ENCODE data around the gene MICU1.

MICU1 gene

GRCh38 chr10:72513910-72514309 lies 112.0 kb downstream of the MICU1 start:
- Histone ChIP-seq H3K36me3 (ENCODE audit: control insufficient read depth, insufficient read depth, low read length) (no peaks in the 10 kb centered on the region), H3K9me3 (ENCODE audit: control insufficient read depth, low read length) (no peaks in the 10 kb centered on the region), H3K27me3 (ENCODE audit: control insufficient read depth, insufficient read depth, low read length) (no peaks in the 10 kb centered on the region), H3K9ac (ENCODE audit: low read length) (no peak overlapping the region), H3K4me3 (ENCODE audit: low read length) (no peak overlapping the region), H3K4me1 (ENCODE audit: control insufficient read depth, insufficient read depth, low read length) (no peaks in the 10 kb centered on the region)

DNA sequence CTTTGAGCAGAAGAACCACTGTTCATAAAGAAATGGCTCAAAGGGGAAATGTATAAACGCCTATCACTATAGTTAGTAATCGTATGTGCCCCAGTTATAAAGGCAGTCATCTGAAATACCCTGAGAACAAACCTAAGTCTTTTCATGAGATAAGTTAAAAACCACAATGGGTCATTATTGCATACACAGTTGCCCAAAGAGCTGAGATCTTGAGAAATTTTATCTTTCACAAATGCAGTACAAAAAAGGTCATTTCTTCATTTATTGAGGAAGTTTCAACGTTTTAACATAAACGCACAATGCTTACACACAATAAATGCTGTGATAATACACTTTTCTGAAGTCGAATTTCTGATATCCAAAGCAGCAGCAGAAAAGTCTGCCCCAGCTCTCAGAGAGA lies 114.4 kb downstream of the MICU1 start:
- Histone ChIP-seq H3K4me1 (ENCODE audit: control insufficient read depth, insufficient read depth, low read length) (no peaks in the 10 kb centered on the region), H3K27me3 (ENCODE audit: control insufficient read depth, insufficient read depth, low read length) (no peaks in the 10 kb centered on the region), H3K9ac (ENCODE audit: low read length) (no peak overlapping the region), H3K4me3 (ENCODE audit: low read length) (no peak overlapping the region), H3K36me3 (ENCODE audit: control insufficient read depth, insufficient read depth, low read length) (no peaks in the 10 kb centered on the region), H3K9me3 (ENCODE audit: control insufficient read depth, low read length) (no peaks in the 10 kb centered on the region)

- Histone ChIP-seq H3K36me3 (ENCODE audit: control insufficient read depth, insufficient read depth, low read length) (no peaks in the 10 kb centered on the region), H3K27me3 (ENCODE audit: control insufficient read depth, insufficient read depth, low read length) (no peaks in the 10 kb centered on the region), H3K4me1 (ENCODE audit: control insufficient read depth, insufficient read depth, low read length) (no peaks in the 10 kb centered on the region), H3K9me3 (ENCODE audit: control insufficient read depth, low read length) (no peaks in the 10 kb centered on the region), H3K9ac (ENCODE audit: low read length) (no peak overlapping the region), H3K4me3 (ENCODE audit: low read length) (no peak overlapping the region)
These were observed 115.9 kb downstream of the MICU1 start for GRCh38 chr10:72509941-72510340.

GRCh38 chr10:72509206-72509799 lies 116.6 kb downstream of the MICU1 start:
- Histone ChIP-seq H3K4me1 (ENCODE audit: control insufficient read depth, insufficient read depth, low read length) (no peaks in the 10 kb centered on the region), H3K9me3 (ENCODE audit: control insufficient read depth, low read length) (no peaks in the 10 kb centered on the region), H3K4me3 (ENCODE audit: low read length) (no peak overlapping the region), H3K27me3 (ENCODE audit: control insufficient read depth, insufficient read depth, low read length) (no peaks in the 10 kb centered on the region), H3K36me3 (ENCODE audit: control insufficient read depth, insufficient read depth, low read length) (no peaks in the 10 kb centered on the region), H3K9ac (ENCODE audit: low read length) (no peak overlapping the region)

DNA sequence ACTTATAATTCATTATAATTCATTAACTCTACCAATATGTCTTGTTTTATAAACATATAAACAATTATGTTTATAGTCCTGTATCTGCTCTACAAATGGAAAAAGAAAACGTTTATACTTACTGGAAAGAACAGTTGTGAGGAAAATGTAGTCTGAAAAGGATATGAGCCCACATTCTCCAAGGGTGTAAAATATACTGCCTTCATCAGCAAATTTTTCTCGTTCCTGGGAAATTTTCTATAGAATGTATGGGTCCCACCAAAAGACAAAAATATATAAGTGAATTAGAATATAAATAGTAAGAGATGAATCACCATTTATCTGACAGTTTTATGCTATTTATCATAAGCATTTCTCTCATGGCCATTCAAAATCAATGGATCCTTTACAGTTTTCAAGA lies 117.8 kb downstream of the MICU1 start:
- Histone ChIP-seq H3K9me3 (ENCODE audit: control insufficient read depth, low read length) (no peaks in the 10 kb centered on the region), H3K9ac (ENCODE audit: low read length) (no peak overlapping the region), H3K36me3 (ENCODE audit: control insufficient read depth, insufficient read depth, low read length) (no peaks in the 10 kb centered on the region), H3K4me1 (ENCODE audit: control insufficient read depth, insufficient read depth, low read length) (no peaks in the 10 kb centered on the region), H3K4me3 (ENCODE audit: low read length) (no peak overlapping the region), H3K27me3 (ENCODE audit: control insufficient read depth, insufficient read depth, low read length) (no peaks in the 10 kb centered on the region)

DNA sequence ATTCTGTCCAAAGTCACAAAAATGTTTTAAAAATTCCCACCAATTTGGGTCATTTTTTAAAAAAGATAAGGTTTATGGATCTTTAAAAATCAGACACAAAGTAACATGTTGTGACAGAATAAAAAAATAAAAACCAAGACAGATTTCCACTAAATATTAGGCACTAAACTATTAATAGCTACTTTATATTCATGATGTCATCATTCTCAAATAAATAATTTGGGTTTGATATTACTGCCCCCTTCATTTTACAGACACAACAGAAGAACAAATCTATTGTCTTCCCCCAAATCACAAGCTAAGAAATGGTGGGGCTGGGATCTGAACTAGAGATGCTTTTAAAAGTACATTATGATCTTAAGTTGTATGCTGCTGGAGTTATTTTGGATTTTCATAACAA lies 119.4 kb downstream of the MICU1 start:
- Histone ChIP-seq H3K9me3 (ENCODE audit: control insufficient read depth, low read length) (no peaks in the 10 kb centered on the region), H3K4me3 (ENCODE audit: low read length) (no peak overlapping the region), H3K36me3 (ENCODE audit: control insufficient read depth, insufficient read depth, low read length) (no peaks in the 10 kb centered on the region), H3K9ac (ENCODE audit: low read length) (no peak overlapping the region), H3K4me1 (ENCODE audit: control insufficient read depth, insufficient read depth, low read length) (no peaks in the 10 kb centered on the region), H3K27me3 (ENCODE audit: control insufficient read depth, insufficient read depth, low read length) (no peaks in the 10 kb centered on the region)

DNA sequence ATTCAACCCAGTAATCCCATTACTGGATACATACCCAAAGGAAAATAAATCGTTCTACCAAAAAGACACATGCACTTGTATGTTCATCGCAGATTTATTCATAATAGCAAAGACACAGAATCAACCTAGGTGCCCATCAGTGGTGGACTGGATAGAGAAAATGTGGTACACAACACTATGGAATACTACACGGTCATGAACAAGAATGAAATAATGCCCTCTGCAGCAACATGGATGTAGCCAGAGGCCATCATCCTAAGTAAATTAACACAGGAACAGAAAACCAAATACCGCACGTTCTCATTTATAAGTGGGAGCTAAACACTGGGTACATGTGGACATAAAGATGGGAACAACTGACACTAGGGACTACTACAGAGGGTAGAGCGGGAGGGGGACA lies 120.4 kb downstream of the MICU1 start:
- no peak overlapping the region for H3K9ac ChIP-seq (ENCODE audit: low read length)
- no peaks in the 10 kb centered on the region for H3K9me3 ChIP-seq (ENCODE audit: control insufficient read depth, low read length)
- no peaks in the 10 kb centered on the region for H3K27me3 ChIP-seq (ENCODE audit: control insufficient read depth, insufficient read depth, low read length)
- no peaks in the 10 kb centered on the region for H3K4me1 ChIP-seq (ENCODE audit: control insufficient read depth, insufficient read depth, low read length)
- H3K4me3 ChIP-seq (ENCODE audit: low read length): no peak overlapping the region
- H3K36me3 ChIP-seq (ENCODE audit: control insufficient read depth, insufficient read depth, low read length): no peaks in the 10 kb centered on the region

- H3K4me1 ChIP-seq (ENCODE audit: control insufficient read depth, insufficient read depth, low read length): no peaks in the 10 kb centered on the region
- H3K36me3 ChIP-seq (ENCODE audit: control insufficient read depth, insufficient read depth, low read length): no peaks in the 10 kb centered on the region
- H3K9ac ChIP-seq (ENCODE audit: low read length): no peak overlapping the region
- H3K9me3 ChIP-seq (ENCODE audit: control insufficient read depth, low read length): no peaks in the 10 kb centered on the region
- no peaks in the 10 kb centered on the region for H3K27me3 ChIP-seq (ENCODE audit: control insufficient read depth, insufficient read depth, low read length)
- H3K4me3 ChIP-seq (ENCODE audit: low read length): no peak overlapping the region
These were observed 122.0 kb downstream of the MICU1 start for GRCh38 chr10:72503694-72504438.

GRCh38 chr10:72503241-72503640 lies 122.6 kb downstream of the MICU1 start:
- Histone ChIP-seq H3K9me3 (ENCODE audit: control insufficient read depth, low read length) (no peaks in the 10 kb centered on the region), H3K4me3 (ENCODE audit: low read length) (no peak overlapping the region), H3K9ac (ENCODE audit: low read length) (no peak overlapping the region), H3K36me3 (ENCODE audit: control insufficient read depth, insufficient read depth, low read length) (no peaks in the 10 kb centered on the region), H3K4me1 (ENCODE audit: control insufficient read depth, insufficient read depth, low read length) (no peaks in the 10 kb centered on the region), H3K27me3 (ENCODE audit: control insufficient read depth, insufficient read depth, low read length) (no peaks in the 10 kb centered on the region)

DNA sequence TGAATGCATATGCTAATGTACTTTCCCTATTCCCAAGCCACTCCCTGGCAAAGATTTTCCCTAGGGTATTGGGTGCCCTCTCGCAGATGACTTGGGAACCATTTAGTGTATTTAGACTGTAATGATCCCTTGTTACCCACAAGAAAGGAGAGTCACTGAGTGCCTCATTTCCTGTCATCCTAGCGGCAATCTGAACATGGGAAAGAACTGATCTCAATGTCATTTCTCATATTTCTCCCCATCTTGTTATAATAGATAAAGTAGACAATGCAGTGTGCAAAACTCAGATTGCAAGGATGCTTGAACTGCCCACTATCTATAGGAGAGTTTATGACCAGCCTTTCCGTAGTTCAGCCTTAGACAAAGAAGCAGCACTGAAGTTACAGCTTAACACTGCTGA lies 123.3 kb downstream of the MICU1 start:
- Histone ChIP-seq H3K9ac (ENCODE audit: low read length) (no peak overlapping the region), H3K4me1 (ENCODE audit: control insufficient read depth, insufficient read depth, low read length) (no peaks in the 10 kb centered on the region), H3K9me3 (ENCODE audit: control insufficient read depth, low read length) (no peaks in the 10 kb centered on the region), H3K27me3 (ENCODE audit: control insufficient read depth, insufficient read depth, low read length) (no peaks in the 10 kb centered on the region), H3K36me3 (ENCODE audit: control insufficient read depth, insufficient read depth, low read length) (peaks cover 1% of the 10 kb centered on the region), H3K4me3 (ENCODE audit: low read length) (no peak overlapping the region)

DNA sequence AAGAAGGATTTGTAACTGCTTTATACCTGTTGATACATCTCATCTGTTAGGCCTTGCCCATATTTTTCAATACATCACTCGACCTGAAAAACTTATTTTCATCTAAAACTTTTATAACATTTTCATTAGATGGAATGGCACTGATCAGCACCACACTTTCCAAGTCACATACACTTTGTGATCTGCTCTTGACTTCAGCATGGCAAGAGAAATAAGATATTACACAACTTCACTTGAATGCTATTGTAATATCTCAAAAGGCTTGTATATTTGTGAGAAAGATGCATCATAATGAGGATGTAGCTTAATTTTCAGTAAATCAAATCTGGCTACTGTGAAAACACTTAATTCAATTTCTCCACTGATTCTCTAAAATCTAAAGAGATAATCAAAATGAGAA lies 126.2 kb downstream of the MICU1 start:
- no peak overlapping the region for H3K9ac ChIP-seq (ENCODE audit: low read length)
- H3K9me3 ChIP-seq (ENCODE audit: control insufficient read depth, low read length): no peaks in the 10 kb centered on the region
- H3K4me1 ChIP-seq (ENCODE audit: control insufficient read depth, insufficient read depth, low read length): no peaks in the 10 kb centered on the region
- H3K27me3 ChIP-seq (ENCODE audit: control insufficient read depth, insufficient read depth, low read length): no peaks in the 10 kb centered on the region
- H3K4me3 ChIP-seq (ENCODE audit: low read length): no peak overlapping the region
- H3K36me3 ChIP-seq (ENCODE audit: control insufficient read depth, insufficient read depth, low read length): peaks cover 5% of the 10 kb centered on the region

- Histone ChIP-seq H3K9ac (ENCODE audit: low read length) (no peak overlapping the region), H3K36me3 (ENCODE audit: control insufficient read depth, insufficient read depth, low read length) (no peaks in the 10 kb centered on the region), H3K4me1 (ENCODE audit: control insufficient read depth, insufficient read depth, low read length) (no peaks in the 10 kb centered on the region), H3K9me3 (ENCODE audit: control insufficient read depth, low read length) (no peaks in the 10 kb centered on the region), H3K4me3 (ENCODE audit: low read length) (no peak overlapping the region), H3K27me3 (ENCODE audit: control insufficient read depth, insufficient read depth, low read length) (no peaks in the 10 kb centered on the region)
These were observed 134.9 kb downstream of the MICU1 start for GRCh38 chr10:72490951-72491350.
